NCI-H1417 treated with DMSO at 0.1 percent for 48 hours (cell line): Measurements from ENCODE around the gene GALNT10.

Experiments used
- DNase-seq: peaks from one replicate; lab custom pipeline; 2025; lab: John Stamatoyannopoulos, UW

Gene GALNT10

GRCh38 chr5:154380263-154380662 lies 189.7 kb downstream of the GALNT10 start:
- DNase-seq, result no peak

- DNase-seq, result no peak
Observed at GRCh38 chr5:154384480-154385235, 194.1 kb downstream of the GALNT10 start.

DNA sequence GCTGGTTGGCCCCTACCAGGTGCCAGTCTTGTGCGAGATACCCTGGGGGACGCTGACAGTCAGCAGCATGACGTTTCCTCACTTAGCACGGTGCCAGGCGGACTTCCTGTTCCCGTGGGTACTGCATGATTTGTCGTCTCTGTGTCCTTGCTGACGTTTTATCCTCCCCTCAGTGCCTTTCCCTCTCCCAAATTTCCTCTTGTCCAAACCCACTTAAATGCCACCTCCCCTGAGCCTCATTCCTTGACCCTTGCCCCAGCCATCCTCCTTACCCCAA lies 194.6 kb downstream of the GALNT10 start:
- no peak for DNase-seq

GRCh38 chr5:154386952-154387629 lies 196.6 kb downstream of the GALNT10 start:
- DNase-seq, result no peak

DNA sequence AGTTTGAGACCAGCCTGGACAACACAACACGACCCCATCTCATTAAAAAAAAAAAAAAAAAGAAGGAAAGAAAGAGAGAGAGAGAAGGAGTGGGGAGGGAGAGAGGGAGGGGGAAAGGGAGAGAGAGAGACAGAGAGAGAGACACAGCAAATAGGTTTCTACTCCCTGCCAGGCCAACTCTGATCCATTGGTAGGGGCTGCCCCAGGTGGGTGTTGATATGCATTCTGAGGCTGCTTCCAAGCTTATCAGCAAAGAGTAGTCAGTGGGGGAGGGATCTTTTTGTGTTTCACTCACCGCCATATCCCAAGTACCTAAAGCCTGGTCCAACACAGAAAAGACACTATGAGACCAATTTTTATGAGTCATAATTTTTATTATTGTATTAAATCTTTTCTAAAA lies 198.3 kb downstream of the GALNT10 start:
- no peak for DNase-seq

- DNase-seq, result no peak
Observed at GRCh38 chr5:154390096-154390495, 199.6 kb downstream of the GALNT10 start.

- DNase-seq, result no peak
Observed at GRCh38 chr5:154390746-154391359, 200.3 kb downstream of the GALNT10 start.

- DNase-seq, result no peak
Observed at GRCh38 chr5:154391788-154392187, 201.3 kb downstream of the GALNT10 start.

- DNase-seq, result no peak
Observed at GRCh38 chr5:154393850-154394249, 203.3 kb downstream of the GALNT10 start.

DNA sequence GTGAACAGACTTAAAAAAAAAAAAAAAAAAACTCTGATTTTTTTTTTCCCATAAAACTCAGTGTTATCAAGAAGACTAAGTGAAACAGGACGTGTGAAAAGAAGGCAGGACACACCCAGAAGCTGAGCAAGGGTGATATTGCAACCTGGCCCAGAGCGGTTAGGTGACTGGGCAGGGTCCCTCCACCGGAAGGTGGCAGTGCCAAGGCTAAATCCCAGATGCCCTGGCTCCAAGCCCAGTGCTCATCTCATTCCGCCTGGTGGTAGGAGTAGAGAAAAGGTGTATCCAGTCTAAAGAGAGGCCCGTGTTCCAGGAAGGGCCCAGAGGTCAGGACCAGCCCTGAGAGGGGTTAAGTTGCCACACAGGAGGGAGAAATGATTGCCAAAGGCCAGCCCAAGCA lies 203.8 kb downstream of the GALNT10 start:
- no peak for DNase-seq

GRCh38 chr5:154395407-154396106 lies 205.0 kb downstream of the GALNT10 start:
- DNase-seq, result no peak

- DNase-seq, result no peak
Observed at GRCh38 chr5:154396128-154396527, 205.6 kb downstream of the GALNT10 start.

- DNase-seq, result no peak
Observed at GRCh38 chr5:154397652-154398406, 207.3 kb downstream of the GALNT10 start.

GRCh38 chr5:154400678-154401077 lies 210.1 kb downstream of the GALNT10 start:
- DNase-seq, result no peak

- no peak for DNase-seq
Observed at GRCh38 chr5:154401355-154401754, 210.8 kb downstream of the GALNT10 start.

DNA sequence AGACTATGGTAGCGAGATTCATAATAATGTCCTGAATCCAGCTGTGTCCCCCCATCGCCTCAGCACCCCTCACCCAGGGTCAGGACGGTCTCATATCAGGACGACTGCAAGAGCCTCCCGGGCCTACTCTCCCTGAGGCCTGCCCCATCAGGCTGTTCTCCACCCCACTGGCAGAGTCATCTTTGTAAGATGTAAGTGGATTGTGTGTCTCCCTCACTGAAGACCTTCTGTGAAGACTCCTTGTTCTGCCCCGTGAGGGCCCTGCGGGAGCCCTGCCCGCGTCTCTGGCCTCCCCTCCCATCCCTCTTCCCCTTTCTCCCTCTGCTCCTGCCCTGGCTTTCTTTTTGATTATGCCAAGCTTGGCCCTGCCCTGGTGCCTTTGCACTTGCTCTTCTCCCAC lies 211.4 kb downstream of the GALNT10 start:
- no peak for DNase-seq

GRCh38 chr5:154402611-154403010 lies 212.1 kb downstream of the GALNT10 start:
- DNase-seq, result no peak

DNA sequence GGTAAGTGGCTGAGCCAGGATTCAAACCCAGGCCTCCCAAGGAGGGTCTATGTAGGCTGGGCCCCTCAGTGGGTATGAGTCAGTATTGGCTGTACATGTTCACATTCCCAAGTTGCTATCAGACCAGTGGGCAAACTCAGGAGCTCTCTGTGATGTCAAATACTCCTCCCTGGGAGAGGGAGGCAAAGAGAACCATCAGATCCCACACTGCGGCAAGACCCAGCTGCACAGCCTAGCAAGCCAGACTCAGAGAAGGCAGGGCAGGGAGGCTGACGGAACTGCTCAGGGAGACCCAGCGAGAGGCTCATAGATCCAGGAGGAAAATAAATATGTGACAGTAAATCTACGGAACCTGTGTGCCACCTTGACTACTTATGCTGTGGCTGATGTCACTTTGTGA lies 212.7 kb downstream of the GALNT10 start:
- no peak for DNase-seq

GRCh38 chr5:154403776-154404387 lies 213.3 kb downstream of the GALNT10 start:
- no peak for DNase-seq

DNA sequence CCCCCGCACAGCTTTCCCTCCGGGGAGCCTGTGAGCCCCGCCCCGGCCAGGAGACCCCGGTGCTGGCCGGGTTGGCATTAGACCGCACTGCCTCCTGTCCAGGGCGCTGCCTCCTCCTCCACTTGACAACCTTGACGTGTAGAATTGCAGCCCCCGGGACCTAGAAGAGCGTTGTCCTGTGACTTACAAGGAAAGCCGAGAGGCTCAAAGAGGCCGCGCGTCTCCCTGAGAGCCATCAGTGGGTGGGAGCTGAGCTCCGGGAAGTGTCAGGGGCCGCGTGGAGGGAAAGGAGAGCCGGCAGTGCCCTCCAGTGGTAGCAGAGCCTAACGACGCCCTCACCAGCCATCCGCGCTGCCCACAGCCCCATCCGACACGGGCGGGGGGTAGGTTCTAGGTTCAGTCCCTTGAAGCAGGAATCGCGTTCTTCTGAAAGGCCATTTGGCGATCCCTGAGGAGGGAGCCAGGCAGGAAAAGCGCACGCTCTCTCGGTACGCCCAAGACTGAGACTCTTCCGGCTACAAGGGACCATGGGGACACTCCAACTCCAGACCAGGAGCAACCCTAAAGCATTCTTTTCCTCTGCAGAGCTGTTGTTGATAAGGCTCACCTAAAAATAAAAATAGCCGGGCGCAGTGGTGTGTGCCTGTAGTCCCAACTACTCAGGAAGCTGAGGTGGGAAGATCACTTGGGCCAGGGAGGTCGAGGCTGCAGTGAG lies 214.7 kb downstream of the GALNT10 start:
- DNase-seq, result no peak

GRCh38 chr5:154406231-154406630 lies 215.7 kb downstream of the GALNT10 start:
- DNase-seq, result no peak
